SU-DHL-6 (cell line): ENCODE measurements around the gene GMEB2.

Experiments used
- H2AFZ ChIP-seq: fragments of 200-600 bp; sonication (generic); 2 replicates; pipeline ENCODE4 v1.6.1; 2014; ENCODE audit warnings: low read depth, mild to moderate bottlenecking, moderate library complexity, mixed read lengths, antibody characterized with exemption, low read length; ENCODE audit not compliant: severe bottlenecking
- H3F3A ChIP-seq: fragments of 200-600 bp; shearing (Covaris generic); 2 replicates; pipeline ENCODE4 v1.6.0; 2016; ENCODE audit warnings: antibody characterized with exemption, mild to moderate bottlenecking; ENCODE audit not compliant: insufficient read depth
- H3K27ac ChIP-seq: fragments of 200-600 bp; sonication (generic); 2 replicates; pipeline ENCODE4 v1.5.1; 2016; ENCODE audit warnings: low read depth, mild to moderate bottlenecking, low read length, moderate library complexity, mixed read lengths
- H3K27me3 ChIP-seq: fragments of 200-600 bp; sonication (generic), shearing (Covaris generic); 2 replicates; pipeline ENCODE4 v1.6.0; 2014; ENCODE audit warnings: mild to moderate bottlenecking, low read length
- H3K36me3 ChIP-seq: fragments of 200-600 bp; sonication (generic); 2 replicates; pipeline ENCODE4 v1.6.1; 2014; ENCODE audit warnings: mild to moderate bottlenecking, low read length, mixed read lengths
- H3K4me2 ChIP-seq: fragments of 300-600, 200-600 bp; shearing (Covaris generic), sonication (generic); 2 replicates; pipeline ENCODE4 v1.6.0; 2014; ENCODE audit warnings: low read length, low read depth, mild to moderate bottlenecking; ENCODE audit not compliant: poor library complexity, severe bottlenecking
- H3K4me3 ChIP-seq: fragments of 200-600 bp; sonication (generic); 2 replicates; pipeline ENCODE4 v1.5.1; 2014; ENCODE audit warnings: antibody characterized with exemption, low read length, mild to moderate bottlenecking, mixed read lengths; ENCODE audit not compliant: insufficient read depth, poor library complexity, severe bottlenecking
- H3K79me2 ChIP-seq: fragments of 200-600 bp; sonication (generic); 2 replicates; pipeline ENCODE4 v1.6.1; 2014; ENCODE audit warnings: mild to moderate bottlenecking, low read length, moderate library complexity; ENCODE audit not compliant: insufficient read depth
- H3K9ac ChIP-seq: fragments of 200-600 bp; sonication (generic); 2 replicates; pipeline ENCODE4 v1.7.0; 2014; ENCODE audit warnings: mild to moderate bottlenecking, low read length
- H3K9me2 ChIP-seq: fragments of 200-600 bp; sonication (generic); replicated peaks from 2 replicates; pipeline ENCODE4 v1.6.1; 2014; ENCODE audit warnings: low read length; ENCODE audit not compliant: insufficient read depth
- H3K9me3 ChIP-seq: fragments of 200-600 bp; sonication (generic); 2 replicates; pipeline ENCODE4 v1.6.1; 2014; ENCODE audit warnings: low read length, mixed read lengths; ENCODE audit not compliant: insufficient read depth
- H4K20me1 ChIP-seq: fragments of 200-600 bp; sonication (generic); 2 replicates; pipeline ENCODE4 v1.6.1; 2014; ENCODE audit warnings: low read depth, mild to moderate bottlenecking, antibody characterized with exemption, low read length, moderate library complexity, mixed read lengths
- EZH2phosphoT487 ChIP-seq: fragments of 200-600 bp; sonication (generic), shearing (Covaris generic); conservative IDR thresholded peaks from 2 replicates; pipeline ENCODE4 v1.6.1; 2018; ENCODE audit warnings: mild to moderate bottlenecking, antibody characterized with exemption, low read length, moderate library complexity, mixed read lengths
- TF ChIP-seq, protein P1 (sequence below): fragments of 200-600 bp; sonication (generic); IDR thresholded peaks from one replicate; pipeline ENCODE4 v1.5.1; 2017; ENCODE audit warnings: antibody characterized with exemption, mild to moderate bottlenecking, low read length, moderate library complexity; ENCODE audit not compliant: insufficient read depth, poor library complexity, severe bottlenecking

Gene GMEB2

DNA sequence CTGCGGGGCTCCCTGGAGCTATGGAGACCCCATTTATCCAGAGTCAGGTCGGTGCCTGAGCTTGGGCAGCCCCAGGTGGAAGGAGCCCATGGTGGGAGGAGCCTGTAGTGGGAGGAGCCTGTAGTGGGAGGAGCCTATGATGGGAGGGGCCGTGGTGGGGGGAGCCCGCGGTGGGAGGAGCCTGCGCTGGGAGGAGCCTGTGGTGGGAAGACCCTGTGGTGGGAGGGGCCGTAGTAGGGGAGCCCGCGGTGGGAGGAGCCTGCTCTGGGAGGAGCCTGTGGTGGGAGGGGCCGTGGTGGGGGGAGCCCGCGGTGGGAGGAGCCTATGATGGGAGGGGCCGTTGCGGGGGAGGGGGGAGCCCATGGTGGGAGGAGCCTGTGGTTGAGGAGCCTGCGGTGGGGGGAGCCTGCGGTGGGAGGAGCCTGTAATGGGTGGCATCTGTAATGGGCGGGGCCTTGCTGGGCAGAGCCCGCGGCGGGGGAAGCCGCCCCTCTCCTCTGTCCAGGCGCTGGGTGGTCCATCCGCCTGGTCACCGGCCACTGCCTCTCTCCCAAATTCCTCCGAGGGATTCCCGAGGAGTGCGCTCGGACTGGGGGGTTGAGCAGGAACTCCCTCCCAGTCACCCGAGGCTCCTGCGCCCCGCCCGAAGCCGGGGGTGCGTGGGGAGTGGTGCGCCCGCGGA, 73.5 kb downstream of the GMEB2 start:
- Histone ChIP-seq H3K36me3 (no peaks in the 10 kb centered on the region), H3K79me2 (no peaks in the 10 kb centered on the region), H3K4me2 (peak overlapping the region; percentile 15), H3K27ac (no peak overlapping the region), H4K20me1 (no peaks in the 10 kb centered on the region), H3K9me3 (no peaks in the 10 kb centered on the region), H3K4me3 (no peak overlapping the region), H2AFZ (no peak overlapping the region), H3K9ac (no peak overlapping the region), H3K27me3 (no peaks in the 10 kb centered on the region), H3F3A (peaks cover 3% of the 10 kb centered on the region; the same call in 1 of the 2 replicates), H3K9me2 (no peaks in the 10 kb centered on the region)
- TF ChIP-seq, protein P1, sequence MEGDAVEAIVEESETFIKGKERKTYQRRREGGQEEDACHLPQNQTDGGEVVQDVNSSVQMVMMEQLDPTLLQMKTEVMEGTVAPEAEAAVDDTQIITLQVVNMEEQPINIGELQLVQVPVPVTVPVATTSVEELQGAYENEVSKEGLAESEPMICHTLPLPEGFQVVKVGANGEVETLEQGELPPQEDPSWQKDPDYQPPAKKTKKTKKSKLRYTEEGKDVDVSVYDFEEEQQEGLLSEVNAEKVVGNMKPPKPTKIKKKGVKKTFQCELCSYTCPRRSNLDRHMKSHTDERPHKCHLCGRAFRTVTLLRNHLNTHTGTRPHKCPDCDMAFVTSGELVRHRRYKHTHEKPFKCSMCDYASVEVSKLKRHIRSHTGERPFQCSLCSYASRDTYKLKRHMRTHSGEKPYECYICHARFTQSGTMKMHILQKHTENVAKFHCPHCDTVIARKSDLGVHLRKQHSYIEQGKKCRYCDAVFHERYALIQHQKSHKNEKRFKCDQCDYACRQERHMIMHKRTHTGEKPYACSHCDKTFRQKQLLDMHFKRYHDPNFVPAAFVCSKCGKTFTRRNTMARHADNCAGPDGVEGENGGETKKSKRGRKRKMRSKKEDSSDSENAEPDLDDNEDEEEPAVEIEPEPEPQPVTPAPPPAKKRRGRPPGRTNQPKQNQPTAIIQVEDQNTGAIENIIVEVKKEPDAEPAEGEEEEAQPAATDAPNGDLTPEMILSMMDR = no peak
- no peak for TF ChIP-seq EZH2phosphoT487

GRCh38 chr20:63552481-63553249, 74.2 kb downstream of the GMEB2 start:
- Histone ChIP-seq H3K27me3 (no peaks in the 10 kb centered on the region), H3K4me3 (no peak overlapping the region), H3K27ac (no peak overlapping the region)

GRCh38 chr20:63551068-63551467, 75.8 kb downstream of the GMEB2 start:
- Histone ChIP-seq H3K27ac (no peak overlapping the region), H3K9me3 (no peaks in the 10 kb centered on the region), H3K4me2 (no peak overlapping the region), H3K4me3 (no peak overlapping the region), H3K36me3 (no peaks in the 10 kb centered on the region), H3F3A (peaks cover 3% of the 10 kb centered on the region; the same call in 1 of the 2 replicates), H3K9ac (no peak overlapping the region), H3K79me2 (no peaks in the 10 kb centered on the region), H3K27me3 (no peaks in the 10 kb centered on the region), H2AFZ (no peak overlapping the region), H4K20me1 (no peaks in the 10 kb centered on the region; the same call in 1 of the 2 replicates), H3K9me2 (no peaks in the 10 kb centered on the region)
- TF ChIP-seq, protein P1 = no peak
- TF ChIP-seq EZH2phosphoT487 = no peak

More at GRCh38 chr20:63552481-63553249, 74.2 kb downstream of the GMEB2 start:
- H3K9me3 ChIP-seq = no peaks in the 10 kb centered on the region
- TF ChIP-seq, protein P1 = no peak
- TF ChIP-seq EZH2phosphoT487 = no peak
- no peaks in the 10 kb centered on the region for H3K9me2 ChIP-seq
- peak overlapping the region; percentile 15 for H3K4me2 ChIP-seq
- peaks cover 3% of the 10 kb centered on the region; the same call in 1 of the 2 replicates for H3F3A ChIP-seq
- no peaks in the 10 kb centered on the region for H3K79me2 ChIP-seq
- H3K9ac ChIP-seq = no peak overlapping the region
- no peaks in the 10 kb centered on the region for H3K36me3 ChIP-seq
- no peak overlapping the region for H2AFZ ChIP-seq
- H4K20me1 ChIP-seq = no peaks in the 10 kb centered on the region; the same call in 1 of the 2 replicates
